Osteoblast (primary cell): ENCODE results near the gene SLCO2B1. TPM values are rescaled to one million over a fixed set of nuclear protein-coding genes. Genes with fewer than 3 reads are reported as not detected.

Source experiments
- DNase-seq: peaks from one replicate; pipeline ENCODE4 v3.0.0; 2011; ENCODE audit warnings: low spot score, mixed read lengths; ENCODE audit not compliant: insufficient read length; ENCODE audit errors: missing footprints
- H2AFZ ChIP-seq: 2 replicates; pipeline ENCODE4 v1.6.0; 2011; ENCODE audit warnings: mild to moderate bottlenecking, low read length
- H3K27ac ChIP-seq: 2 replicates; pipeline ENCODE4 v1.5.1; 2011; ENCODE audit warnings: mild to moderate bottlenecking, low read depth, low read length, moderate library complexity
- H3K27me3 ChIP-seq: 2 replicates; pipeline ENCODE4 v1.6.0; 2012; ENCODE audit warnings: mild to moderate bottlenecking, control low read depth, inconsistent platforms, low read length, moderate library complexity; ENCODE audit not compliant: insufficient read depth
- H3K36me3 ChIP-seq: 2 replicates; pipeline ENCODE4 v1.5.1; 2011; ENCODE audit warnings: mild to moderate bottlenecking, low read length, control low read depth, moderate library complexity; ENCODE audit not compliant: insufficient read depth
- H3K4me1 ChIP-seq: 2 replicates; pipeline ENCODE4 v1.5.1; 2011; ENCODE audit warnings: mild to moderate bottlenecking, low read length, control low read depth, moderate library complexity; ENCODE audit not compliant: insufficient read depth
- H3K4me2 ChIP-seq: 2 replicates; pipeline ENCODE4 v1.6.0; 2011; ENCODE audit warnings: mild to moderate bottlenecking, low read length; ENCODE audit not compliant: insufficient read depth
- H3K4me3 ChIP-seq: fragments of 200-600 bp; sonication (generic); 3 replicates; pipeline ENCODE4 v1.5.1; 2012; ENCODE audit warnings: mild to moderate bottlenecking, low read length, inconsistent platforms; ENCODE audit not compliant: insufficient read depth
- H3K79me2 ChIP-seq: 2 replicates; pipeline ENCODE4 v1.6.0; 2012; ENCODE audit warnings: mild to moderate bottlenecking, low read length, control low read depth, inconsistent platforms; ENCODE audit not compliant: insufficient read depth
- H3K9me3 ChIP-seq: 2 replicates; pipeline ENCODE4 v1.5.1; 2011; ENCODE audit warnings: low read depth, low read length, control low read depth
- H4K20me1 ChIP-seq: 2 replicates; pipeline ENCODE4 v1.6.0; 2012; ENCODE audit warnings: mild to moderate bottlenecking, low read length, control low read depth; ENCODE audit not compliant: insufficient read depth
- total RNA-seq: library from RNA; depleted of rRNA; stranded (reverse); fragments of >200 nt; gene quantifications from 2 replicates; pipeline ENCODE4 v1.2.3, GENCODE V29; 2012
- TF ChIP-seq, protein P1 (sequence below): IDR thresholded peaks from 2 replicates; pipeline ENCODE4 v1.5.1; 2011; ENCODE audit warnings: mild to moderate bottlenecking, low read depth, low read length, moderate library complexity; ENCODE audit errors: extremely low read depth

SLCO2B1 gene
- total RNA-seq, 1 donor = 0.72 TPM

DNA sequence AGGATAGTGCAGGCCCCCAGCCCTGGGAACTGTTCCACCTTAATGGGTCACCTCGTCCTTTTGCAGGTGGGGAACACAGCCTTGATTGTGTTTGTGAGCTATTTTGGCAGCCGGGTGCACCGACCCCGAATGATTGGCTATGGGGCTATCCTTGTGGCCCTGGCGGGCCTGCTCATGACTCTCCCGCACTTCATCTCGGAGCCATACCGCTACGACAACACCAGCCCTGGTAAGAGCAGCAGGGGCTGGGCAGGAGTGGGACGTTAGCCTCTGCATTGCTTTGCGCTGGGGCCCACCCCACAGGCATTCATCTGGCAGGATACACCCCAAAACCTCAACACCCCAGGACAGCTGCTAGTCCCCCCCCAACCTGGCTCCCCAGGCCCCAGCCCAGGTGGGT lies 14.8 kb downstream of the SLCO2B1 start:
- no peaks in the 10 kb centered on the region for H3K36me3 ChIP-seq
- H2AFZ ChIP-seq = no peak overlapping the region
- no peak for DNase-seq
- TF ChIP-seq, protein P1, sequence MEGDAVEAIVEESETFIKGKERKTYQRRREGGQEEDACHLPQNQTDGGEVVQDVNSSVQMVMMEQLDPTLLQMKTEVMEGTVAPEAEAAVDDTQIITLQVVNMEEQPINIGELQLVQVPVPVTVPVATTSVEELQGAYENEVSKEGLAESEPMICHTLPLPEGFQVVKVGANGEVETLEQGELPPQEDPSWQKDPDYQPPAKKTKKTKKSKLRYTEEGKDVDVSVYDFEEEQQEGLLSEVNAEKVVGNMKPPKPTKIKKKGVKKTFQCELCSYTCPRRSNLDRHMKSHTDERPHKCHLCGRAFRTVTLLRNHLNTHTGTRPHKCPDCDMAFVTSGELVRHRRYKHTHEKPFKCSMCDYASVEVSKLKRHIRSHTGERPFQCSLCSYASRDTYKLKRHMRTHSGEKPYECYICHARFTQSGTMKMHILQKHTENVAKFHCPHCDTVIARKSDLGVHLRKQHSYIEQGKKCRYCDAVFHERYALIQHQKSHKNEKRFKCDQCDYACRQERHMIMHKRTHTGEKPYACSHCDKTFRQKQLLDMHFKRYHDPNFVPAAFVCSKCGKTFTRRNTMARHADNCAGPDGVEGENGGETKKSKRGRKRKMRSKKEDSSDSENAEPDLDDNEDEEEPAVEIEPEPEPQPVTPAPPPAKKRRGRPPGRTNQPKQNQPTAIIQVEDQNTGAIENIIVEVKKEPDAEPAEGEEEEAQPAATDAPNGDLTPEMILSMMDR = no peak
- no peaks in the 10 kb centered on the region for H3K9me3 ChIP-seq
- H3K79me2 ChIP-seq = no peaks in the 10 kb centered on the region
- H3K4me2 ChIP-seq = no peak overlapping the region
- H3K27me3 ChIP-seq = peaks cover 35% of the 10 kb centered on the region
- no peaks in the 10 kb centered on the region for H4K20me1 ChIP-seq
- no peak overlapping the region for H3K27ac ChIP-seq
- H3K4me1 ChIP-seq = no peaks in the 10 kb centered on the region
- no peak overlapping the region for H3K4me3 ChIP-seq

DNA sequence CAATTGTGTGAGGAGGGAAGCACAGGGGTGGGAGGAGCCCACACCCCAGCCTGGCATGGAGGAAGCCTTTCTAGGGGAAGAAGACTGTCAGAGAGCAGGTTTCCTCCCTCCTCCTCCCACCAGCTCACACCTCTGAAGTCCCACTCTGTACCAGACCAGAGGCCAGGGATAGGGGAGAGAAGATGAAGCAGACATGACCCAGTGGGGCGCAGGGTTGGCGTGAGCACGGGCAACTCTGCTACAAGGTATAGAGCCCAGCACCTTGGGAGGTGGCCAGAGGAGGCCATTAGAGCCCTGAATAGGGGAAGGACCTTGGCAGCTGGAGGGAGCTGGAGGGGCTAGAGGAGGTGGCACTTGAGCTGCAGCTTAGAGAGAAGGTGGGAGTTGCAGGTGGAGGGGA lies 15.9 kb downstream of the SLCO2B1 start:
- TF ChIP-seq, protein P1 = no peak
- DNase-seq = no peak
- H3K79me2 ChIP-seq = no peaks in the 10 kb centered on the region
- H3K9me3 ChIP-seq = no peaks in the 10 kb centered on the region
- H3K27me3 ChIP-seq = peaks cover 35% of the 10 kb centered on the region
- no peak overlapping the region for H3K27ac ChIP-seq
- no peak overlapping the region for H3K4me2 ChIP-seq
- no peaks in the 10 kb centered on the region for H3K36me3 ChIP-seq
- H3K4me1 ChIP-seq = no peaks in the 10 kb centered on the region
- H3K4me3 ChIP-seq = no peak overlapping the region
- H2AFZ ChIP-seq = no peak overlapping the region
- H4K20me1 ChIP-seq = no peaks in the 10 kb centered on the region

DNA sequence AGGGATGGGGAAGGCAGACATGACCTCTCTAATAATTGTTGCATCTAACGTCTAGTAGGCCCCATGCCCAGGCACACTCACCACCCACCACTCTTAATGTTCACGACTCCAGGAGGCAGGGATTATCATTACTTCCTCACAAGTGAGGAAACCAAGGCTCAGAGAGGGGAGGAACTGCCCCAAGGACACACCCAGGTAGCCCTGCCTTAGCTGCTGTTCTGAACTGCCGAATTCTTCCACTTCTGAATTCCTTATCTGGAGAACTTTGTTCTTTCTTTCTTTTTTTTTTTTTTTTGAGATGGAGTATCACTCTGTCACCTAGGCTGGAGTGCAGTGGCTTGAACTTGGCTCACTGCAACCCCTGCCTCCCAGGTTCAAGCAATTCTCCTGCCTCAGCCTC lies 16.7 kb downstream of the SLCO2B1 start:
- H3K27ac ChIP-seq = no peak overlapping the region
- TF ChIP-seq, protein P1 = no peak
- no peaks in the 10 kb centered on the region for H3K79me2 ChIP-seq
- no peaks in the 10 kb centered on the region for H4K20me1 ChIP-seq
- no peak overlapping the region for H2AFZ ChIP-seq
- no peak for DNase-seq
- H3K9me3 ChIP-seq = no peaks in the 10 kb centered on the region
- H3K4me2 ChIP-seq = no peak overlapping the region
- H3K4me1 ChIP-seq = no peaks in the 10 kb centered on the region
- H3K27me3 ChIP-seq = peaks cover 28% of the 10 kb centered on the region
- no peak overlapping the region for H3K4me3 ChIP-seq
- no peaks in the 10 kb centered on the region for H3K36me3 ChIP-seq

DNA sequence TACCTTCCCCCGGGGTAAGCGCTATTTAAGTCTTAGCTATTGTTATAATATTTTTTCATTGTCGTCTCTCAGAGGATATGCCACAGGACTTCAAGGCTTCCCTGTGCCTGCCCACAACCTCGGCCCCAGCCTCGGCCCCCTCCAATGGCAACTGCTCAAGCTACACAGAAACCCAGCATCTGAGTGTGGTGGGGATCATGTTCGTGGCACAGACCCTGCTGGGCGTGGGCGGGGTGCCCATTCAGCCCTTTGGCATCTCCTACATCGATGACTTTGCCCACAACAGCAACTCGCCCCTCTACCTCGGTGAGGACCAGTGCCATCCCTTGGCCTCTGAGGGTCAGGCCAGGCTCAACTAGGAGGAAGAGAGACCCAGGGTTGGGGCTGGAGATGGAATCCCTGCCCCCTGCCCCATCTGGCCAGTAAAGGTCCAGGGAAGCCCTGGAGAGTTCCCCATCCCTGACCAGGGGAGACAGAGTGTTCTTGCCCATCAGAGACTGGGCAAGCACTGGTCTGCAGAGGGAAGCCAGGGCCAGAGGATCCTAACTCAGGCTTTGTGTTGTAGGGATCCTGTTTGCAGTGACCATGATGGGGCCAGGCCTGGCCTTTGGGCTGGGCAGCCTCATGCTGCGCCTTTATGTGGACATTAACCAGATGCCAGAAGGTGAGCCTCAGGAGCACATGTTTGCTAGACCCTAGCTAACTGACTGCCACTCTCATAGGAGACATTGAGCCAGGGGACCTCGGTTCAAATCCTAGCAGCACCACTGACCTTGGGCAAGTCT lies 18.4 kb downstream of the SLCO2B1 start:
- H3K79me2 ChIP-seq = no peaks in the 10 kb centered on the region
- H3K4me2 ChIP-seq = no peak overlapping the region
- no peaks in the 10 kb centered on the region for H3K36me3 ChIP-seq
- peaks cover 17% of the 10 kb centered on the region for H3K27me3 ChIP-seq
- TF ChIP-seq, protein P1 = no peak
- H3K4me1 ChIP-seq = no peaks in the 10 kb centered on the region
- H3K27ac ChIP-seq = no peak overlapping the region
- H4K20me1 ChIP-seq = no peaks in the 10 kb centered on the region
- no peaks in the 10 kb centered on the region for H3K9me3 ChIP-seq
- no peak overlapping the region for H3K4me3 ChIP-seq
- DNase-seq = no peak
- H2AFZ ChIP-seq = no peak overlapping the region
